GM18505 (cell line): ENCODE data around the gene PRDM16.

Experiments
- ATAC-seq: cut with Tn5 transposase; IDR thresholded peaks from one replicate; pipeline ENCODE4 v1.9.1; 2021; ENCODE audit not compliant: unreplicated experiment
- POLR2A ChIP-seq: IDR thresholded peaks from 4 replicates; pipeline ENCODE4 v1.6.1; 2011; ENCODE audit warnings: borderline replicate concordance; ENCODE audit not compliant: insufficient read depth, insufficient read length; ENCODE audit errors: extremely low read depth

PRDM16 gene

DNA sequence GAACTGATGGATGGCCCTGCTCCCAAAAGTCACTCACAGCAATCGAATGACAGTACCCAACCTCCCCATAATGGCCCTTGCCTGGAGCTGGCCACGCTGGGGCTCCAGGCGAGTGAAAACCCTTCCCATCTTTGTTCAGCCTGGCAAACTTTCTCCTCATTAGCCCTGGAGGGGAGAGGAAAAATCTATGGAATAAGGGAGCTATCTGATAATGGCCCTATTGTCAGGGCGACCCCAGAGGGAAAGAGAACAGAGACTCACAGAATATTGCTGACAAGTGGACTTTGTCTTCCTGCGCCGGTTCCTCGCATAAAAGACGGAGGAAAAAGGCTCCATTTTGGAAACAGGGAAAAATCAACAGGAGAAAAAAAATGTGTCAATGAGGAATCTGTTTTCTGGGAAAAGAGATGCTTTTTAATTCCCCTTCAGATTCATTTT, 372.4 kb downstream of the PRDM16 start:
- no peak for ATAC-seq
- no peak for TF ChIP-seq POLR2A

DNA sequence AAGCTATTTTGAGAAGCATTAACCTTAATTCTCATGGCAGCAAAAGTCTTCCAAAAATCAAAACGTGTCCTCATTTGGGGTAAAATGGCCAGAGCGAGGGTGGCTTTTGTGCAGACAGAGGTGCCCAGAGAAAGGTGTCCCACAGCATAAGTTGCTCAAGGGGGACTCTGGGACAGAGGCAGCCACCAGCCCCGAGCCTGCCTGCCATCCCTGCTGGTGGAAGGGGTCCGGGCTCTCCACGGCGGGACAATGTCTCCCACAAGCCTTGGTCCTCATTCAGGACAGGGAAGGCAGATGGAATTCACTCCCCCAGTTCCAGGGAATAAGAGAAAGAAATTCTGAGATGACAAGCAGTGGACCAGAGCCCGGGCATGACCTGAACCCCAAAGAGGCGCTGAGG, 372.9 kb downstream of the PRDM16 start:
- TF ChIP-seq POLR2A = no peak
- no peak for ATAC-seq

DNA sequence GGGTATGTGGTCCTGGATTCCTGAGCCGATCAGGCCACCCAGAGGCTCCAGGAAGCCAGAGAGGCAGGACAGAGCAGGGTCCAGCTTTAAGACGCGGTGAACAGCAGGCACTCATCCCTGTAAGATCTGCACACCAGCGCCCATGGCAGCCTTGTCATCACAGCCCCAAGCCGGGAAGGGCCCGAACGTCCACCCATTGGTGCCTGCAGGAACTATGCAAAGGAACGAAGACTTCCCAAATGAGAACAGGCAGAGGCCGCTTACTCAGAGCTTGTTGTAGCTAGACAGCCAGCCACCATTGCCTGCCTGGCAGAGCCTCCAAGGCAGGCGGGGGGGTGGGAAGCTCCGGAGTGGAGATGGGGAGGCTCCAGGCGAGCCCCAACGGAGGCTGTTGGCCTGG, 373.3 kb downstream of the PRDM16 start:
- ATAC-seq = no peak
- no peak for TF ChIP-seq POLR2A

DNA sequence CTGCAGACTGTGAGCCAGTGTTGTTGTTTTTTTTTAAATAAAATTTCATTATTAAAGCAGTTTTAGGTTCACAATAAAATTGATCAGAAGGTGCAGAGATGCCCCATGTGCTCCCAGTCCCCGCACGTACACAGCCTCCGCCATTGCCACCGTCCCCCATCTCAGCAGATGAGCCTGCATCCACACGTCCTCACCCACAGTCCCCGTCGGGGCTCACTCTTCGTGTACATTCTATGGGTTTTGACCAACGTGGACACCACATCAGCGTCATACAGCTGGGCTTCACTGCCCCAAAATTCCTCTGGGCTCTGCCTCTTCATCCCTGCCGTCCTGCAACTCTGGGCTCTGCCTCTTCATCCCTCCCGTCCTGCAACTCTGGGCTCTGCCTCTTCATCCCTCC, 373.9 kb downstream of the PRDM16 start:
- ATAC-seq = no peak
- TF ChIP-seq POLR2A = no peak

DNA sequence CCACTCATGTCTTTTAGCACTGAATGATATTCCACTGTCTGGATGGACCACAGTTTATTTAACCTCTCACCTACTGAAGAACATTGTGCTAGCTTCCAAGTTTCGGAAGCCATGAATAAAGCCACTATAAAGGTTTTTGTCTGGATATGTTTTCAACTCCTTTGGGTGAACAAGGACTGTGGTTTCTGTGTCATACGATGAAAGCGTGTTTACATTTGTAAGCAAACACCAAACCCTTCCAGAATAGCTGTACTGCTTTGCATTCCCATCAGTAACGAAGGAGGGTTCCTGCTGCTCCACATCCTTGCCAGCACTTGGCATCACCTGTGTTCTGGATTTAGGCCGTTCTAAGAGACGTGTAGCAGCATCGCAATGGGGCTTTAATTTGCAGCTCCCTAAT, 374.8 kb downstream of the PRDM16 start:
- no peak for TF ChIP-seq POLR2A
- ATAC-seq = no peak

DNA sequence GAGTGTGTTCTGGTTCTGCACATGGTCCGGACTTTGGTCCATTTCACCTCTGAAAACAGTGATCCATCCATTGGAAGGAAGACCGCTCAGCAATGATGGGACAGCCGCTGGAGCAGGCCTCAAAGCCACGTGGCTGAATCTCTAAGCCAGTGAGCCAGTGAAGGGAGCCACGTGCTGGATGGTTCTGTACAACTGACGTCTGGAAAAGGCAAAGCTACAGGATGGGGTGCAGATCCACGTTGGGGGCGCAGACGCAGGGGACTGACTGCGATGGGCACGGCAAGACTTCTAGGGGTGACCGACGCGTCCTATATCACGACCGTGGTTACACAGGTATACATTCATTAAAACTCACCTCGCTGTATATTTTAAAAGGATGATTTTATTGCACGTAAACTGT, 375.3 kb downstream of the PRDM16 start:
- no peak for ATAC-seq
- TF ChIP-seq POLR2A = no peak

DNA sequence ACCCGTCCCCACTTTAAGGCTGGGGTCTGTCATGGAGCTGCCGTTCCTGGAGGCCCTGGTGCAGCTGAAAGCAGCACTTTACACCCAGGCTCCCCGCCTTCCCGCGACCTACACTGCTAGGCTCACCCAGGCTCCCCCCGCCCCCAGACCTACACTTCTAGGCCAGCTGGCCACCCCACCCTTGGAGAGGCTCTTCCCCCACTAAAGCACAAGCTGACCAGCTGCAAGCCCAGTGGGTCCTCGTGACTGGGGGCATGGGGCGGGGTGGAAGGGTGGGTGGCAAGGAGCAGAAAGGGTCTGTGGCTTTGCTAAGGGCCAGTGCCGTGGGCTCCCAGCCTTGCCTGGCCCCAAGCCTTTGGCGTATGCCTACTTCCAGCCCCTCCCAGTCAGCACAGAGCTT, 375.7 kb downstream of the PRDM16 start:
- no peak for TF ChIP-seq POLR2A
- ATAC-seq = no peak

DNA sequence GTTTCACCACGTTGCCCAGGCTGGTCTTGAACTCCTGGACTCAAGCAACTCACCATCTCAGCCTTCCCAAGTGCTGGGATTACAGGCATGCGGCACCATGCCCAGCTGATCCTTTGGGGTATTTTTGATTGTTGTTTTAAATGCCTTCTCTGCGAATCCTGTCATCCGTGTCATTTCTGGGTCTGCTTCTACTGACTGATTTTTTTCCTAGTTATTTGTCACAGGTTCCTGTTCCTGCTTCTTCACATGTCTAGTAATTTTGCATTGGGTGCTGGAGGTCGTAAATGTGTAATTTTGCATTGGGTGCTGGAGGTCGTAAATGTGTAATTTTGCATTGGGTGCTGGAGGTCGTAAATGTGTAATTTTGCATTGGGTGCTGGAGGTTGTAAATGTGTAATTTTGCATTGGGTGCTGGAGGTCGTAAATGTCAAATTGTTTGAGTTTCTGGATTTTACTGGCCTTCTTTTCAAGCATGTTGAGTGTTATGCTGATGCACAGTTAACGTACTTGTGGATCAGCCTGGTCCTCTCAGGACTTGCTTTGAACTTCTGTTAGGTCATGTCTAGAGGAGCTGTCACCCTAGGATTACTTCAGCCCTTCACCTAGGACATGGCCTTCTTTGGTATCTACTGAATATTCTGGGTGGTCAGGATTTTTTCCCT, 381.3 kb downstream of the PRDM16 start:
- no peak for TF ChIP-seq POLR2A
- no peak for ATAC-seq

DNA sequence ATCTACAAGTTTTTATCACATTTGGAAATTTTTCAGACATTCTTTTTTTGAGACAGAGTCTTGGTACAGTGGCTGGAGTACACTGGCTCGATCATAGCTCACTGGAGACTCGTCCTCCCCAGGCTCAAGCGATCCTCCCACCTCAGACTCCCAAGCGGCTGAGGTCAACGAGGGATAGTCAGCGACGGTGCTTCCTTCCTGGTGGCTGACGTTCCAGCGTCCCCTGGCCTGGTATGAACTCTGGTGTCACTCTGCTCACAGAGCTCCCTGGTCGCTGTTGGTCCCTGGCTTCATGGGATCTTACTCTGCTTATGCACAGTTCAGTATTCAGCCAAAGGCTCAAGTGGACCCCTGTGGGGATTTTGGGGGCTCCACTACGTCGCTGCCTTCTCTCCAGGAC, 382.0 kb downstream of the PRDM16 start:
- no peak for TF ChIP-seq POLR2A

DNA sequence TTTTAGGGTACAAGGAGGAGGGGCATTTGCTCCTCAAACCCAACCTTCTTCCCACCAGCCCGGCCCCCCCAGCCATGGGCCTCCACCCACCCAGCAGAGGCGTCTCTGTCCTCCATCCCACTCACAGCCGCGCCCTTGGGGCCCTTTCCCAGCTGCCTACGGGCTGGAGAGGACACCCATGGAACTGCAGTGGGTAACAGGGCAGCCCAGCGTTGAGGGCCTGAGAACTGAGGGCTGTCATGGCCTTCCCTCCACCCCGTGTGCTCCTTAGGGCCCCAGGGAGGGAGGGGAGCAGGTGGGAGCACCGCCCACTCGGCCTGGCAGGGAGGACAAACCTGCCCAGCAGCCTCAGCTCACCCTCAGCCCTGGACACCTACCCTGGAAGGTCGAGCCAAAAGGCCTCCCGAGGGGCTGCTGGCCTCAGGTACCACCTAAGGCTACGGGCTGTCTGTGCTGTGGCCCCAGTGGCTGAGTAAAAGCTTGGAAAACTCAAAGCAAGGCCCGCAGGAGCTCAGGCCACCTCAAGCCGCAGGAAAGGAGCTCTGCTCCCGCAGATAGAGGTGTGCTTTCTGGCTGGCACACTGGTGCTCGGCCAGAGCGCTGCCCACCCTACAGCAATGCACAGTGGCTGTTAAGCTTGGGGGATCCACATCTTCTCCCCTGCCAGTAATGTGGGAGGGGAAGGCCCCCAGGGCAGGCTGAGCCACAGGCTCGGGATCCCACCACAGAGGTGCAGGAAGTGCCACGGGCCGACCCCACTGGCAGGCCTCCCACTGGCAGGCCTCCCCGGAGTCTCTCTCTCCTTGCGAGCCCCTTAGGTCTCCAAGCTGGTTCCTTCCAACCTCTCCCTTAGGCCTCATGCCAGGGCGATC, 383.2 kb downstream of the PRDM16 start:
- TF ChIP-seq POLR2A = no peak
- ATAC-seq = no peak

More for the DNA sequence above, 382.0 kb downstream of the PRDM16 start:
- ATAC-seq = no peak

DNA sequence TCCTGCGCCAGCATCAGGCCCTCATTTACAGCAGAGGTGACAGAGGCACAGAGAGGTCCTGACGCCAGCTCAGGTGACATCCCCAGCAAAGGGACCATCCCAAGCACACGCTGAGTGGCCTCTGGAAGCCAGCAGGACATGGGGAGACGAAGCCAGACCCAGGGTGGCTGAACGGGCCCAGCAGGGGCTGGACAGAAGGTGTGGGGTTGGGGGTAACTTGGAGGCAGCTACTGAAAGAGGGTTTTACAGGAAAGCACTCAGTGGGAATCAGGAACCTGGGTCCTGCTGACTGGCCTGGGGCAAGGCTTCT, 383.8 kb downstream of the PRDM16 start:
- no peak for TF ChIP-seq POLR2A
- ATAC-seq = no peak

DNA sequence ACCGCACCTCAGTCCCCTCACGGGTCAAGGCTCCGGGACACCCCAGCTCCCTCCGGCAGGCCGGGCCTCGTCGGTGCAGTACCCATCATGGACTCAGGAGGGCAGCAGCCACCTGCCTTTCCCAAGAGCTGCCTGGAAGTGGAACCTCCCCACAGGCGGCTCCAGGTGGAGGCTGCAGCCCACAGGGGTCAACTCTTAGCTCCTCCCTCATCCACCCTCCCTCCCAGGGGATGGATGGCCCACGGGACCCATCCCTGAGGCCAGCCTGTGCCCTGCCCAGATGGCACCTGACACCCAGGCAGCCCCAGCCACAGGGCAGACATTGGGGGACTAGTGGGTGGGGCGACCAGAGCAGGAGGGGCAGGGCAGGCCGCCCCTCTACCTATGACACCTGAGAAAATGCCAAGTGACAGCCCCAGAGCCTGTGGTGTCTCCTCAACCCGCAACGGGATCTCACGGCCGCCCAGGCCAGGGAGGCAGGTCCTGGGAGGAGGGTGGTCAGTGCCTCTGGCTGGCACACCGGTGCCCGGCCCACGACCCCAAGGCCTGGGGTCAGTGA, 384.3 kb downstream of the PRDM16 start:
- no peak for TF ChIP-seq POLR2A
- no peak for ATAC-seq

DNA sequence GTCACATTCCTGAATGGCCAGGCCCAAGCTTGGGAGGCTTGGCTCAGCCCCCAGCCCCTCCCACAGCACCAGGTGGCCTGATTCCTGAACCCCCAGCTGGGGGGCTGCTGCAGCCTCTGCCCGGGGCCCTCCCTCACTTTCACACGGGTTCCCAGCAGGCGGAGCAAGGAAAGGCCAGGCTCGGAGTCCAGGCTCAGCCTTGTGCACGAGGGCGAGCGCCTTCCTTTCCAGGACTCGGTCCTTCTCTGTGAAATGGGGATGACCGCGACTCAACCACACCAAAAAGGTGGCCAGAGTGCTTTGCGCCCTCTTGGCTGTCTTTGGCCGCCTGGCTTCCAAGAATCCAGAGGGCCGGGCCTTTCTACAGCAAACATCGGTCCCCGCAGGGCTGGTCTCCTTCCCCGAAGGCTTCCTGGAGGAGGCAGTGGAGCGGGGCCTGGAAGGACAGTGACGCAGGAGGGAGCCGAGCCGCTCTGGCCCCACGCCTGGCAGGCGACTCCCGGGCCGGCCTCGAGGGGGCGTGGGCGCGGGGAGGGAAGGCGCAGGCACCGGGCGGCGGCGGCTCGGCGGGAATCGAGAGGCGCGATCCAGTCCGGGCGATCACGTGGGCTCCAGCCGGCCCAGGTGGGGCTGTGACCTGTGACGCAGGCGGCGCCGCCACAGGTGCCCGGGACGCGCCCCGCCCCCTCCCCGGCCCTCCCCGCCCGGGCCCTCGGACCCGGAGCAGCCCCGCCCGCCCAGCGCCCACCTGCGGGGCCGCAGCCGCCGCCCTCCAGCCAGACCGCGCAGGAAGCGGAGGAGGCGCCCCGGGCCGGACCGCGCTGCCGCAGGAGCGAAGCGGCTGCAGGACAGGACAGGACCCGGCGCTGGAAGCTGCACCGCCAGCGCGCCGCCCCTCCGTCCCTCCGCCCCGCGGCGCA, 385.1 kb downstream of the PRDM16 start, which contains the start of gene ARHGEF16:
Gene ARHGEF16, plus strand, starts transcription at position 775 of the 920 bp plus-strand sequence. CDS start 8,420 bp downstream, outside the sequence.
- no peak for TF ChIP-seq POLR2A
- ATAC-seq = no peak
